GM18909 (cell line): ENCODE results near the gene MIOX.

Experiments used
- ATAC-seq: cut with Tn5 transposase; IDR thresholded peaks from one replicate; pipeline ENCODE4 v1.9.1; 2021; ENCODE audit warnings: mild to moderate bottlenecking; ENCODE audit not compliant: unreplicated experiment, poor library complexity

MIOX gene

GRCh38 chr22:50454556-50455075, 32.0 kb upstream of the MIOX start:
- ATAC-seq: no peak

GRCh38 chr22:50455201-50455600, 31.5 kb upstream of the MIOX start:
- ATAC-seq: no peak

- ATAC-seq: no peak
These were observed 30.6 kb upstream of the MIOX start for GRCh38 chr22:50456026-50456425.

- ATAC-seq: no peak
These were observed 30.0 kb upstream of the MIOX start for GRCh38 chr22:50456466-50457234.

GRCh38 chr22:50459016-50459415, 27.6 kb upstream of the MIOX start:
- no peak for ATAC-seq

- ATAC-seq: no peak
These were observed 27.0 kb upstream of the MIOX start for GRCh38 chr22:50459496-50460140.

- no peak for ATAC-seq
These were observed 25.7 kb upstream of the MIOX start for GRCh38 chr22:50460938-50461337.

- ATAC-seq: no peak
These were observed 25.1 kb upstream of the MIOX start for GRCh38 chr22:50461536-50461935.

- ATAC-seq: no peak
These were observed 24.6 kb upstream of the MIOX start for GRCh38 chr22:50461979-50462540.

GRCh38 chr22:50463188-50463900, 23.3 kb upstream of the MIOX start:
- no peak for ATAC-seq

- ATAC-seq: no peak
These were observed 22.2 kb upstream of the MIOX start for GRCh38 chr22:50464451-50464850.

GRCh38 chr22:50465066-50465930, 21.4 kb upstream of the MIOX start:
- no peak for ATAC-seq

- ATAC-seq: no peak
These were observed 19.3 kb upstream of the MIOX start for GRCh38 chr22:50467341-50467740.

GRCh38 chr22:50467773-50468440, 18.8 kb upstream of the MIOX start:
- ATAC-seq: no peak

GRCh38 chr22:50468626-50469025, 18.0 kb upstream of the MIOX start:
- no peak for ATAC-seq

GRCh38 chr22:50469377-50470305, 17.0 kb upstream of the MIOX start:
- peak; percentile 66 for ATAC-seq

GRCh38 chr22:50470491-50470890, 16.2 kb upstream of the MIOX start:
- ATAC-seq: no peak

- no peak for ATAC-seq
These were observed 15.3 kb upstream of the MIOX start for GRCh38 chr22:50471197-50471847.
